GM10266 (cell line): ENCODE data around the gene PDLIM5.

Source experiments
- DNase-seq: peaks from one replicate; pipeline ENCODE4 v3.0.0; 2012; ENCODE audit errors: extremely low spot score
- TF ChIP-seq, protein P1 (sequence below): IDR thresholded peaks from 2 replicates; pipeline ENCODE4 v1.5.1; 2012; ENCODE audit warnings: mild to moderate bottlenecking, low read depth; ENCODE audit not compliant: control insufficient read depth, insufficient read depth; ENCODE audit errors: missing control alignments

The PDLIM5 gene

DNA sequence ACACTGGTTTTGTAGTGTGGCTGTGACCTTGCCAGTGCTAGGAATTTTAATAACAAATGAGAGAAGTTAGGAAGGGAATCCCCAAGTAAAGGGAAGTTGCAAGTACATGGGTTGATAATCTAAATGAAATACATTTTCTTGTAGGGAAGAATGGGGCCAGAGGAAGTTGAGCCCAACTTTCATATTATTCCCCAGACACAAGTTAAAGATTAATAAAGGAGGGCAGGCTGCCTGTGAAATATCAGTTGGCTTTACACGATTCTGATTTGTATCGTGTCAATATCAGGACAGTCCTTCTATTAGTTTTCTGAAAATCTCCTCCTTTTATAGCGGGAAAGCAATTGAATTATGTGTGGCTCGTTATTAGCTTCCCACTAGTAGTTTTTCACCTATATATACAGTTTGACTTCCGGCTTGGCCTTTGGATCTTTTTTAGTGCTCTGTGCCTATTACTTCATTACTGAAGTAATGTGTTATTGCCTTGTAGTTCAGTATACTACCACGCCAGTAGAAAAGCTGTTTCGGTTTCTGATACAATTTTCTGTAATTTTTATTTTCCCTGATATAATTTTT is 1.7 kb downstream of the PDLIM5 start:
- no peak for DNase-seq

DNA sequence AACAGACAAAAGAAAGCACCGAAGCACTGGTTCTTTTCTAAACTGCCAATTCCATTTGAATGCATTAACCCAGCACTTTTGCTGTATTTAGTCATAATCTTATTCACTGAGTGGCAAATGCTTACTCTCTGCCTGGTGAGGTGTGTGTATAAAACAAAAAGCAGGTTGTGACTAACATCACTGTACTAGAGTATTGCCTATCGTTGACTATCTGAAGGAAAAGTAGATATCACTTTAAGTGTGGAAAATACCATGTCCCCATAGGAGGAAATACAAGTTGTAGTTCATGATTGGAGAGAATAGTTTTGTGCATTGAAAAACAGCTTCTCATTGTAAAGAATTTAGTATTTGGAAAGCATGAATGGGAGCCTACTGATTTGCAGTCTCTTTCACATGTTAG is 2.7 kb downstream of the PDLIM5 start:
- TF ChIP-seq, protein P1, sequence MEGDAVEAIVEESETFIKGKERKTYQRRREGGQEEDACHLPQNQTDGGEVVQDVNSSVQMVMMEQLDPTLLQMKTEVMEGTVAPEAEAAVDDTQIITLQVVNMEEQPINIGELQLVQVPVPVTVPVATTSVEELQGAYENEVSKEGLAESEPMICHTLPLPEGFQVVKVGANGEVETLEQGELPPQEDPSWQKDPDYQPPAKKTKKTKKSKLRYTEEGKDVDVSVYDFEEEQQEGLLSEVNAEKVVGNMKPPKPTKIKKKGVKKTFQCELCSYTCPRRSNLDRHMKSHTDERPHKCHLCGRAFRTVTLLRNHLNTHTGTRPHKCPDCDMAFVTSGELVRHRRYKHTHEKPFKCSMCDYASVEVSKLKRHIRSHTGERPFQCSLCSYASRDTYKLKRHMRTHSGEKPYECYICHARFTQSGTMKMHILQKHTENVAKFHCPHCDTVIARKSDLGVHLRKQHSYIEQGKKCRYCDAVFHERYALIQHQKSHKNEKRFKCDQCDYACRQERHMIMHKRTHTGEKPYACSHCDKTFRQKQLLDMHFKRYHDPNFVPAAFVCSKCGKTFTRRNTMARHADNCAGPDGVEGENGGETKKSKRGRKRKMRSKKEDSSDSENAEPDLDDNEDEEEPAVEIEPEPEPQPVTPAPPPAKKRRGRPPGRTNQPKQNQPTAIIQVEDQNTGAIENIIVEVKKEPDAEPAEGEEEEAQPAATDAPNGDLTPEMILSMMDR, result no peak
- no peak for DNase-seq

More for the DNA sequence above, 1.7 kb downstream of the PDLIM5 start:
- TF ChIP-seq, protein P1, result no peak

DNA sequence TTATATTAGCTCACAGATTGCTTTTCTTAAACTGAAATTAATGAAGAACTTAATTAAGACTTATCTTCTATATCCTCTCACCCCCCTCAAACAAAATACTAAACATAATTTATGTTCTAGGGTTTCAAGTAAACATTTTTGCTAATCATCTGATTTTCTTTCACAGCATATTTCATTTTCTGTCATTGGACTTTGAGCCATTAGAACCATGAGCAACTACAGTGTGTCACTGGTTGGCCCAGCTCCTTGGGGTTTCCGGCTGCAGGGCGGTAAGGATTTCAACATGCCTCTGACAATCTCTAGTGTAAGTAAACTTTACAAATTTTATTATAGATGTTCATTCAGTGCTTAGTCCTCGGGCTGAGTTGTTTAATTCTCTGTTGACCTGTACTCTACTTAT is 3.3 kb downstream of the PDLIM5 start:
- TF ChIP-seq, protein P1, result no peak
- no peak for DNase-seq

DNA sequence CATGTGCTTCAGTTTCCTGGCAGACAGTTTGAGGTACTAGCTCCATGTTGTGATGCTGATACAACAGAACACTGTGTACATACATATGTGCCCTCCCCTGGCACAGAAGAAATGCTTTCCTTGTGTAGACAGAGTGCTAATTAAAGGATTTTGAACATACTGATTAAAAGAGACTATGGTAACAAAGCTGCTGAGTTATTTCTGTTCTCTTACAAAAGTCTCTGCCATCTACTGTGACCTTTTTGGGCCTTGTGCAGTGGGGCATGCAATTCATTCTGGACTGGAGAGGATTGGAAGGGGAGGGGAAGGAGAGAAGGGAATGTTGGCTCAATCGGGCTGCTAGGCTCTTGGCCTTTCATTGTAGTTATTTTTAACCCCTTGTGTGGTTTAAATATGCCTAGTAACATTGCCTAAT is 6.0 kb downstream of the PDLIM5 start:
- no peak for DNase-seq
- TF ChIP-seq, protein P1, result no peak

DNA sequence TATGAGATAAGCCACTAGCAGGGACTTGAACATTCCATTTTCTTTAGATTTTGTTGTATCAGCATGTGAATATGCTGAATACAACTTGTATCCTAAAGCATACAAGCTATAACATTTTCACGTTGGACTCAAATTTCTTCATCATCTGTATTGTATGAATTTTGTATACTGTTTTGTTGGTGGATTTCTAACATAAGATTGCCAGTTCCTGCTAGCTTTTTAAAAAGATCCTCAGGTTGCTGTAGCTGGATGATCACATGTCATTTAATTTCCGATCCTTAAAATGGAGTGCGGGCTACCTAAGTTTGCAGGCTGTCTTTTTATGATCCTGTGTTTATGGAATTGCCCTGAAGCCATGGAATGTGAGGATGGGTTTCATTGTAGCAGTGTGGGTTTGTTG is 6.9 kb downstream of the PDLIM5 start:
- DNase-seq, result no peak
- TF ChIP-seq, protein P1, result no peak

DNA sequence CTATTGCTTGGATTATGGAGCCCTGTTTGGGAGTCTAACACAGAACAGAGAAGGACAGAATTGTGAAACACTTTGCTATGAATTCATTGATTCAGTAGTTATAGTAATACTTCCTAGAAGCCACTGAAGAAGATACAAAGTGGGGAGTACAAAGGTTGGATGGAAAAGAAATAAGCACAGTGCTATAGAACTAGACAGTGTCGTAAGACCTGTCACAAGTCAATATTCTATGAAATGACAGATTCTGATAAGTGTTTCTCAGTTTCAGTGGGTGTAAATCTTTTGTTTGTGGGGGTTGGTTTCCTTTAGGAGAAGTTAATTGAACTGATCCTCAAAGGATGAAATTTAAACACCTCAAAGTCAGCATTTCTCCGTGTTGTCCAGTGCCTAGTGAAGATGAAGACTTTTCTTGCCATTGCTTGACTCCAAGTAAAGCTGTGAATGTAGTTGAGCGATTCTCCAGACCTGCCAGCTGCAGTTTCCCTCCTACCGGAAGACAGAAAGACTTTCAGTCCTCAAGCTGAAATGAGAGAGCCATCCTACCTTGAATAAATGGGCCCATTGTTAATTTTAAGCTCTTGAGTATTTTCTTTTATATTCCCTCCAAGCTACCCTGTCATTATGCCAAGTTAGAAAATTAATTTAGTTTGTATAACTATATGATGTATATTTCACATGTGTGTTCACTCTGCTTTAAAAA is 7.9 kb downstream of the PDLIM5 start:
- TF ChIP-seq, protein P1, result no peak
- no peak for DNase-seq

DNA sequence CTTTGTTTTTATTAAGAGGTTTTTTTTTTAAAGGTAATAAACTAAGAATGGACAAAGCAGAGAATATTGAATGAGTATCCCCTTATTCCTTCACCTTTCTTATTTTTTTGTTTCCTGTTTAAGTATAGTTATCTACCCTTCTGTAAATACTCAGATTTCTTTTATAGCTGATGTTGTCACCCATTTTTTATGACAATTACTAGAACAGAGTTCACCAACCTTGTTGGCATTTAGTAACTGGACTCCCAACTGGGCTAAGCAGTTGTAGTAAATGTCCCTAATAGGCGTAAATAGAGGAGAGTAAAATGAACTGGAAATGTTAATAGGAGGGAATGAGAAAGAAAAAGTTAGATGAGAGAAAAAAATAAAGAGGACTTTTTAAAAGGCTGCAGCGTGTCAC is 9.8 kb downstream of the PDLIM5 start:
- no peak for DNase-seq
- TF ChIP-seq, protein P1, result no peak
